Hepatocyte (in vitro differentiated cells): ENCODE data around the gene SDK1. TPM values are rescaled to one million over a fixed set of nuclear protein-coding genes. Genes with fewer than 3 reads are reported as not detected.

Experiments
- DNase-seq: peaks from one replicate; pipeline ENCODE4 v3.0.0-alpha.2; 2016; ENCODE audit warnings: low spot score
- H2AFZ ChIP-seq: fragments of 200-600 bp; sonication (generic); 2 replicates; pipeline ENCODE4 v1.6.0; 2016; ENCODE audit warnings: antibody characterized with exemption, mild to moderate bottlenecking
- H3K27ac ChIP-seq: fragments of 200-600 bp; sonication (generic); 2 replicates; pipeline ENCODE4 v1.5.1; 2016; ENCODE audit warnings: mild to moderate bottlenecking
- H3K27me3 ChIP-seq: fragments of 200-600 bp; sonication (generic); 2 replicates; pipeline ENCODE4 v1.6.1; 2016
- H3K36me3 ChIP-seq: fragments of 200-600 bp; sonication (generic); replicated peaks from 2 replicates; pipeline ENCODE4 v1.5.1; 2016; ENCODE audit warnings: low read depth; ENCODE audit not compliant: insufficient read depth
- H3K4me1 ChIP-seq: fragments of 200-600 bp; sonication (generic); 2 replicates; pipeline ENCODE4 v1.5.1; 2016; ENCODE audit warnings: mild to moderate bottlenecking, moderate library complexity; ENCODE audit not compliant: insufficient read depth
- H3K4me2 ChIP-seq: fragments of 200-600 bp; sonication (generic); 2 replicates; pipeline ENCODE4 v1.6.0; 2016
- H3K4me3 ChIP-seq: fragments of 200-600 bp; sonication (generic); 2 replicates; pipeline ENCODE4 v1.5.1; 2016; ENCODE audit warnings: mild to moderate bottlenecking
- H3K79me2 ChIP-seq: fragments of 200-600 bp; sonication (generic); 2 replicates; pipeline ENCODE4 v1.6.0; 2017; ENCODE audit warnings: mild to moderate bottlenecking
- H3K9me2 ChIP-seq: fragments of 200-600 bp; sonication (generic); replicated peaks from 2 replicates; pipeline ENCODE4 v1.6.0; 2017; ENCODE audit warnings: mild to moderate bottlenecking; ENCODE audit not compliant: insufficient read depth
- H3K9me3 ChIP-seq: fragments of 200-600 bp; sonication (generic); 2 replicates; pipeline ENCODE4 v1.5.1; 2016; ENCODE audit warnings: low read depth, mild to moderate bottlenecking
- H4K20me1 ChIP-seq: fragments of 200-600 bp; sonication (generic); 2 replicates; pipeline ENCODE4 v1.6.0; 2016; ENCODE audit warnings: mild to moderate bottlenecking; ENCODE audit not compliant: insufficient read depth, poor library complexity, severe bottlenecking
- CTCF ChIP-seq: fragments of 200-600 bp; sonication (generic); IDR thresholded peaks from 2 replicates; pipeline ENCODE4 v1.5.1; 2016; ENCODE audit warnings: antibody characterized with exemption, mild to moderate bottlenecking; ENCODE audit not compliant: poor library complexity
- EZH2 ChIP-seq: fragments of 200-600 bp; sonication (generic); IDR thresholded peaks from 2 replicates; pipeline ENCODE4 v1.6.1; 2016; ENCODE audit warnings: antibody characterized with exemption, mild to moderate bottlenecking, borderline replicate concordance
- EZH2phosphoT487 ChIP-seq: fragments of 200-600 bp; sonication (generic); IDR thresholded peaks from one replicate; pipeline ENCODE4 v1.6.1; 2018; ENCODE audit warnings: antibody characterized with exemption, mild to moderate bottlenecking, low read depth, moderate library complexity; ENCODE audit not compliant: unreplicated experiment, severe bottlenecking
- WGBS: methylation state at CpG from one replicate; pipeline ENCODE4 v1.1.6; 2016; ENCODE audit warnings: low lambda C conversion rate; ENCODE audit errors: missing lambda C conversion rate; 5-methylcytosine and 5-hydroxymethylcytosine counted together
- polyA plus RNA-seq: library from polyadenylated mRNA; unstranded; fragments of >200 nt; fragmentation: Nextera tagmentation; extraction: Ambion mirVana; gene quantifications from 2 replicates; pipeline ENCODE4 v1.2.1, GENCODE V29; 2016
- total RNA-seq: library from RNA; depleted of rRNA; stranded (reverse); fragments of >200 nt; gene quantifications from 2 replicates; pipeline ENCODE4 v1.2.3, GENCODE V29; 2014

Gene SDK1
- total and polyA plus RNA-seq, 2 experiments from 2014 or later: 4.3 to 10.0 TPM

GRCh38 chr7:3370921-3371320 is 69.9 kb downstream of the SDK1 start:
- Histone ChIP-seq H3K9me2 (no peaks in the 10 kb centered on the region), H3K4me1 (peaks cover 15% of the 10 kb centered on the region), H3K9me3 (no peaks in the 10 kb centered on the region), H4K20me1 (no peaks in the 10 kb centered on the region), H3K4me3 (no peak overlapping the region), H3K79me2 (peaks cover 5% of the 10 kb centered on the region), H3K4me2 (no peak overlapping the region), H2AFZ (no peak overlapping the region), H3K36me3 (no peaks in the 10 kb centered on the region), H3K27me3 (no peaks in the 10 kb centered on the region), H3K27ac (no peak overlapping the region)
- 94% methylated on average over 7 of the region's 7 CpGs for WGBS
- no peak for DNase-seq
- TF ChIP-seq EZH2 (no peak), EZH2phosphoT487 (no peak), CTCF (no peak)

GRCh38 chr7:3371601-3372000 is 70.5 kb downstream of the SDK1 start:
- Histone ChIP-seq H3K9me3 (no peaks in the 10 kb centered on the region), H3K4me2 (no peak overlapping the region), H3K36me3 (no peaks in the 10 kb centered on the region), H4K20me1 (no peaks in the 10 kb centered on the region), H3K79me2 (peaks cover 5% of the 10 kb centered on the region), H3K9me2 (no peaks in the 10 kb centered on the region), H3K4me1 (peaks cover 15% of the 10 kb centered on the region), H3K27ac (no peak overlapping the region), H3K4me3 (no peak overlapping the region), H2AFZ (no peak overlapping the region), H3K27me3 (no peaks in the 10 kb centered on the region)
- 64% methylated on average over 4 of the region's 4 CpGs for WGBS
- TF ChIP-seq EZH2: no peak
- TF ChIP-seq EZH2phosphoT487: no peak
- TF ChIP-seq CTCF: no peak
- DNase-seq: no peak

- H3K36me3 ChIP-seq: no peaks in the 10 kb centered on the region
- peaks cover 8% of the 10 kb centered on the region for H3K4me1 ChIP-seq
- H2AFZ ChIP-seq: no peak overlapping the region
- no peaks in the 10 kb centered on the region for H3K9me2 ChIP-seq
- H3K27ac ChIP-seq: no peak overlapping the region
- no peaks in the 10 kb centered on the region for H3K9me3 ChIP-seq
- no peak for DNase-seq
- TF ChIP-seq EZH2phosphoT487 (no peak), EZH2 (no peak), CTCF (no peak)
- WGBS: 95% methylated on average over 2 of the region's 2 CpGs
- H3K4me2 ChIP-seq: no peak overlapping the region
- H3K79me2 ChIP-seq: no peaks in the 10 kb centered on the region
- H4K20me1 ChIP-seq: no peaks in the 10 kb centered on the region
- H3K27me3 ChIP-seq: no peaks in the 10 kb centered on the region
- no peak overlapping the region for H3K4me3 ChIP-seq
These were observed 73.2 kb downstream of the SDK1 start for GRCh38 chr7:3374239-3374638.
